Caco-2 (cell line): ENCODE measurements around the gene CCK. TPM values are rescaled to one million over a fixed set of nuclear protein-coding genes. Genes with fewer than 3 reads are reported as not detected.

Experiments used
- BruUV-seq: library from RNA; stranded (reverse); fragments of 400-500 nt; replicated peaks from 2 replicates; lab custom pipeline; 2021; lab: Mats Ljungman, UMichigan
- CTCF ChIA-PET: fragments of 300-600 bp; sonication (Branson Sonifier 250); formaldehyde crosslinking; loops from one replicate; lab custom pipeline; 2022; ENCODE audit warnings: antibody characterized with exemption; lab: Charles Lee
- POLR2A ChIA-PET: fragments of 300-600 bp; sonication (Branson Sonifier 250); formaldehyde crosslinking; loops from one replicate; lab custom pipeline; 2022; ENCODE audit warnings: antibody characterized with exemption; lab: Charles Lee
- DNase-seq, 2 experiments: peaks; one replicate each; pipeline versions ENCODE4 v3.0.0 to v3.0.0-alpha.2; 2020 to 2022
- H3K27me3 ChIP-seq: replicated peaks from 2 replicates; pipeline ENCODE4 v1.6.0; 2011; ENCODE audit warnings: low read length; ENCODE audit not compliant: control insufficient read depth, insufficient read depth
- H3K36me3 ChIP-seq: 2 replicates; pipeline ENCODE4 v1.5.1; 2011; ENCODE audit warnings: low read length; ENCODE audit not compliant: control insufficient read depth, insufficient read depth
- H3K4me1 ChIP-seq: fragments of 250-450 bp; sonication (Bioruptor Pico); 2 replicates; pipeline ENCODE4 v1.5.1; 2020; ENCODE audit warnings: mild to moderate bottlenecking
- H3K4me3 ChIP-seq: 2 replicates; pipeline ENCODE4 v1.5.1; 2011; ENCODE audit warnings: low read depth, mild to moderate bottlenecking, control low read depth, low read length
- H3K9me3 ChIP-seq: fragments of 250-450 bp; sonication (Bioruptor Pico); 2 replicates; pipeline ENCODE4 v1.5.1; 2020; ENCODE audit warnings: mild to moderate bottlenecking, moderate library complexity
- H3K27ac Mint-ChIP-seq: one replicate; pipeline ENCODE4 v1.8.0; 2022; ENCODE audit warnings: mixed read lengths; ENCODE audit not compliant: unreplicated experiment
- H3K27me3 Mint-ChIP-seq: one replicate; pipeline ENCODE4 v1.8.0; 2022; ENCODE audit warnings: mixed read lengths; ENCODE audit not compliant: insufficient read depth, unreplicated experiment
- H3K36me3 Mint-ChIP-seq: one replicate; pipeline ENCODE4 v1.8.0; 2022; ENCODE audit warnings: mild to moderate bottlenecking, mixed read lengths; ENCODE audit not compliant: insufficient read depth, unreplicated experiment
- H3K4me1 Mint-ChIP-seq: one replicate; pipeline ENCODE4 v1.8.0; 2022; ENCODE audit warnings: low read depth, mixed read lengths; ENCODE audit not compliant: unreplicated experiment
- H3K4me3 Mint-ChIP-seq: one replicate; pipeline ENCODE4 v1.8.0; 2022; ENCODE audit warnings: mild to moderate bottlenecking, moderate library complexity, mixed read lengths; ENCODE audit not compliant: unreplicated experiment
- H3K9me3 Mint-ChIP-seq: one replicate; pipeline ENCODE4 v1.8.0; 2022; ENCODE audit warnings: mixed read lengths; ENCODE audit not compliant: unreplicated experiment
- intact Hi-C: fragments of 100-400 bp; cut with micrococcal nuclease; formaldehyde crosslinking; loops from one replicate; pipeline ENCODE4 v1.10.0; 2022; ENCODE audit not compliant: unreplicated experiment
- total RNA-seq: library from RNA; stranded (reverse); gene quantifications from 2 replicates; pipeline ENCODE4 v1.2.3, GENCODE V29; 2022
- TF ChIP-seq, protein P1 (sequence below), 2 experiments: fragments of 200-600 bp in 1 of 2; IDR thresholded peaks; 1 replicate in 1 of 2; 2 replicates in 1 of 2; pipeline versions ENCODE4 v1.5.1 to v1.8.0; 2011 to 2022; ENCODE audit warnings: antibody characterized with exemption in 1 of 2, control low read depth in 1 of 2, inconsistent platforms in 1 of 2, low read depth in 1 of 2, low read length in 1 of 2, mild to moderate bottlenecking in 1 of 2, moderate library complexity in 1 of 2; ENCODE audit not compliant: insufficient read depth in 1 of 2, severe bottlenecking in 1 of 2, unreplicated experiment in 1 of 2

CCK gene
- total RNA-seq, 1 experiment from 2014 or later, result not detected

DNA sequence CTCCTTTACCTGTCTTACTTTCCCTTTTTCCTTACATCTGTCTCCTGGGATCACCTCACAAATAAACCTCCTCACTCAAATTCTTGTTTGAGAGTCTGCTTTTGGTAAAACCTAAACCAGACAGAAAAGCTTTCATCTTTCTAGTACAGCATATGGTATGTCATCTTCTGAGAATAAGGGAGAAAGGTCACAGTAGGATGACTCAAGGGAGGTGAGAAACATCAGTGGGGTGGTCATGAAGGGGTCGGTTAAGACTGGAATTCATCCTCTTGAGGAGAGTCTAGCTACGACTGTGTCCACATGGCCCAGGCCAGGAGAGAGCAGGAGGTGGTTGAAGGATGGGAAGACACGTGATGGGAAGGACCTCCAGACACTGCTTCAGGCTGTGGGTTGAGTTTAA, 34.8 kb upstream of the CCK start:
- H3K4me3 Mint-ChIP-seq, result no peak overlapping the region
- intact Hi-C loops, result no loop called here
- H3K27ac Mint-ChIP-seq, result no peak overlapping the region
- H3K27me3 ChIP-seq, result no peaks in the 10 kb centered on the region
- H3K9me3 ChIP-seq, result no peaks in the 10 kb centered on the region
- peaks cover 16% of the 10 kb centered on the region for H3K27me3 Mint-ChIP-seq
- DNase-seq, result no peak
- no peaks in the 10 kb centered on the region for H3K36me3 ChIP-seq
- H3K4me1 Mint-ChIP-seq, result no peaks in the 10 kb centered on the region
- TF ChIP-seq, protein P1, sequence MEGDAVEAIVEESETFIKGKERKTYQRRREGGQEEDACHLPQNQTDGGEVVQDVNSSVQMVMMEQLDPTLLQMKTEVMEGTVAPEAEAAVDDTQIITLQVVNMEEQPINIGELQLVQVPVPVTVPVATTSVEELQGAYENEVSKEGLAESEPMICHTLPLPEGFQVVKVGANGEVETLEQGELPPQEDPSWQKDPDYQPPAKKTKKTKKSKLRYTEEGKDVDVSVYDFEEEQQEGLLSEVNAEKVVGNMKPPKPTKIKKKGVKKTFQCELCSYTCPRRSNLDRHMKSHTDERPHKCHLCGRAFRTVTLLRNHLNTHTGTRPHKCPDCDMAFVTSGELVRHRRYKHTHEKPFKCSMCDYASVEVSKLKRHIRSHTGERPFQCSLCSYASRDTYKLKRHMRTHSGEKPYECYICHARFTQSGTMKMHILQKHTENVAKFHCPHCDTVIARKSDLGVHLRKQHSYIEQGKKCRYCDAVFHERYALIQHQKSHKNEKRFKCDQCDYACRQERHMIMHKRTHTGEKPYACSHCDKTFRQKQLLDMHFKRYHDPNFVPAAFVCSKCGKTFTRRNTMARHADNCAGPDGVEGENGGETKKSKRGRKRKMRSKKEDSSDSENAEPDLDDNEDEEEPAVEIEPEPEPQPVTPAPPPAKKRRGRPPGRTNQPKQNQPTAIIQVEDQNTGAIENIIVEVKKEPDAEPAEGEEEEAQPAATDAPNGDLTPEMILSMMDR (IDR thresholded peaks at IDR 0.05; ENCODE audit: insufficient read depth in 1 of 2, low read depth in 1 of 2, low read length in 1 of 2, severe bottlenecking in 1 of 2, unreplicated experiment in 1 of 2), result no peak
- H3K9me3 Mint-ChIP-seq, result no peaks in the 10 kb centered on the region
- H3K4me3 ChIP-seq, result no peak overlapping the region
- H3K36me3 Mint-ChIP-seq, result no peaks in the 10 kb centered on the region
- BruUV-seq, result no TSS peak
- no peaks in the 10 kb centered on the region for H3K4me1 ChIP-seq
- ChIA-PET CTCF (no interaction called here), POLR2A (no interaction called here)

DNA sequence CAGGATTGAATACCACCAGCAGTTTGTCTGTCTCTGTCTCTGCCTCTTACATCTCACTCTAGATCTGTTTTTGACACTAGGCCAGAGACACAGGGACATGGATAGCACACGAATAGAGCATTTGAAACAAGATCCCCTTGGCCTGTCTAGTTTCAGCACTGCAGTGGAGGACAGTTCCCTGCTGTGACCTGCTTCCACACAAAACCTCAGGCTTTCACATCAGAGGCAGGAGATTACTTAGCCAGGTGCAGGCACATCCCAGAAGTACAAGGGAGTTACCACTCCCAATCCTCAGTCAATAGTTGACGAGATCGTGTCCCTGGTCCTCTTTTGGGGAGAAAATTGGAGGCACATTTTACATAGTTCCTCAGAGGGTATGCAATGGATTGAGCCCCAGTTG, 34.0 kb upstream of the CCK start:
- Histone ChIP-seq H3K4me1 (no peaks in the 10 kb centered on the region), H3K27me3 (no peaks in the 10 kb centered on the region), H3K4me3 (no peak overlapping the region), H3K36me3 (no peaks in the 10 kb centered on the region), H3K9me3 (no peaks in the 10 kb centered on the region)
- H3K4me3 Mint-ChIP-seq, result no peak overlapping the region
- CTCF ChIA-PET, result no interaction called here
- DNase-seq, result peak; percentile 39 to 61
- no peak overlapping the region for H3K27ac Mint-ChIP-seq
- peaks cover 5% of the 10 kb centered on the region for H3K9me3 Mint-ChIP-seq
- no peaks in the 10 kb centered on the region for H3K4me1 Mint-ChIP-seq
- H3K27me3 Mint-ChIP-seq, result peaks cover 19% of the 10 kb centered on the region
- TF ChIP-seq, protein P1 (IDR thresholded peaks at IDR 0.05; ENCODE audit: insufficient read depth in 1 of 2, low read depth in 1 of 2, low read length in 1 of 2, severe bottlenecking in 1 of 2, unreplicated experiment in 1 of 2), result no peak
- POLR2A ChIA-PET, result no interaction called here
- no peaks in the 10 kb centered on the region for H3K36me3 Mint-ChIP-seq
- intact Hi-C loops, result no loop called here
- BruUV-seq, result no TSS peak

DNA sequence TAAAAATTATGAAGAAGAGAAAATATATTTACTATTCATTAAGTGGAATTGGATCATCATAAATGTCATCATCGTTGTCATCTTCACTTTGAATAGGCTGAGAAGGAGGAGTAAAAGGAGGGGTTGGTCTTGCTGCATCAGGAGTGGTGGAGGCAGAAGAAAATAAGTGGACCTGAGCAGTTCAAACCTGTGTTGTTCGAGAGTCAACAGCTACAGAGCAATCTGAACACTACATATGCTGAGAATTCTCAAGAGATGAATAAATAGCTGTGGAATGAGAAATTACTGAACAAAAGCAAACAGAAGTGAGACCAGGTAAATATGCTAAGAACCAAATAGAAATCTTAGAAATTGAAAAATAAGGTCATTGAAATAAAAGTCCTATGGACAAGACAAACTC, 32.3 kb upstream of the CCK start:
- no peak overlapping the region for H3K27ac Mint-ChIP-seq
- TF ChIP-seq, protein P1 (IDR thresholded peaks at IDR 0.05; ENCODE audit: insufficient read depth in 1 of 2, low read depth in 1 of 2, low read length in 1 of 2, severe bottlenecking in 1 of 2, unreplicated experiment in 1 of 2), result no peak
- BruUV-seq, result no TSS peak
- no peak for DNase-seq
- no peaks in the 10 kb centered on the region for H3K4me1 ChIP-seq
- ChIA-PET CTCF (no interaction called here), POLR2A (no interaction called here)
- H3K36me3 Mint-ChIP-seq, result no peaks in the 10 kb centered on the region
- H3K27me3 Mint-ChIP-seq, result peaks cover 23% of the 10 kb centered on the region
- no peak overlapping the region for H3K4me3 ChIP-seq
- no peak overlapping the region for H3K4me3 Mint-ChIP-seq
- H3K4me1 Mint-ChIP-seq, result no peaks in the 10 kb centered on the region
- intact Hi-C loops, result no loop called here
- H3K27me3 ChIP-seq, result no peaks in the 10 kb centered on the region
- H3K36me3 ChIP-seq, result no peaks in the 10 kb centered on the region
- H3K9me3 ChIP-seq, result no peaks in the 10 kb centered on the region
- H3K9me3 Mint-ChIP-seq, result peaks cover 7% of the 10 kb centered on the region
